Fibroblast of skin of left quadriceps (primary cell): ENCODE data around the gene AQR.
"Not testable (repeated sequence)": the region's sequence is repeated elsewhere in the genome, so short reads cannot be mapped to it uniquely, and the experiment has no call there.

Source experiments
- DNase-seq, 2 experiments: peaks; one replicate each; pipeline ENCODE4 v3.0.0-alpha.2; 2013; ENCODE audit warnings: low read depth in 2 of 2

The AQR gene

DNA sequence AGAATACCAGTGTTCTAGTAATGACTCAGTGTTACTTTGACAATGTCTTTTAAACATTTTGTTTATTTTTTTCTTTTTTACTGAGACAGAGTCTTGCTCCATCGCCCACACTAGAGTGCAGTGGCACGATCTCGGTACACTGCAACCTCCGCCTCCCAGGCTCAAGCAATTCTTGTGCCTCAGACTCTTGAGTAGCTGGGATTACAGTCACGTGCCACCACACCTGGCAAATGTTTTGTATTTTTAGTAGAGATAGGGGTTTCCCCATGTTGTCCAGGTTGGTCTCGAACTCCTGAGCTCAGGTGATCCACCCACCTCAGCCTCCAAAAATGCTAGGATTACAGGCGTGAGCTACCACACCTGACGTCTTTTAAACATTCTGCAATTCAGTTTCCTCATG is 15.7 kb downstream of the AQR start:
- DNase-seq = no peak

DNA sequence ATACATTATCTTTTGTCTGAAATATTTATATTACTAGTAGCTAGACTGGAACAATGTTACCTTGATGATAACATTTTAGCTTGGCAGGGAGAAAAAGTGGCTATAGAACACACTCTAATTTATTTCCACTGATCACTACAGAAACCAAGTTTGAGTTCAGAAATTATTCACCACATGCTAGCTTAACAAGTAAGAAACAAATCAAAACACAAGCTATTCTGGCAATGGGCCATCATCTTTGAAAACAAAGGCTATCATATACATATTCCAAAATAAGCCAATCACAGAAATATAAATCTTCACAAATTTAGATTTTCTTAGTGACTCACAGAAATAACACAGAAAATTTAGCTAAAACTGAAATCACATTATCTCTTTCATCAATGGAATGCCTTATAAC is 17.1 kb downstream of the AQR start:
- DNase-seq = no peak

GRCh38 chr15:34951993-34952392 is 17.5 kb downstream of the AQR start:
- no peak for DNase-seq

DNA sequence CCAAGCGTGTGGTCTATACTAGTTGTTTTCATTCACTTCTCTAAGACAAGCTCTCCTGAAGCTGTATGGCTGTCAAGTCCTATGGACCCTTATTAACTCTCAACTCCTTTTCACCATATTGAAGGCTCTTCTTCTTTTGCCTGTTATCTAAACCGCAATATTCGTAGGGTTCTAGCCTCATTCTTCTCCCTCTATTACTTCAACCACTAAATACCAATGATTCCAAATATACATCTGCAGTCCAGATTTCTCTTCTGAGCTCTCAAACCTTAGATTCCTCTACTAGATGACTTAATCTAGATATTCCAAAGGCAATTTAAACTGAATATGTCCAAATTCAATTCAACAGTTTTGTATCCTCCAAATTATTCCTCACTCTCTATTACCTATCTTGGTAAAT is 24.6 kb downstream of the AQR start:
- peak; percentile 65 to 66 for DNase-seq

GRCh38 chr15:34943711-34944110 is 25.8 kb downstream of the AQR start:
- no peak for DNase-seq

DNA sequence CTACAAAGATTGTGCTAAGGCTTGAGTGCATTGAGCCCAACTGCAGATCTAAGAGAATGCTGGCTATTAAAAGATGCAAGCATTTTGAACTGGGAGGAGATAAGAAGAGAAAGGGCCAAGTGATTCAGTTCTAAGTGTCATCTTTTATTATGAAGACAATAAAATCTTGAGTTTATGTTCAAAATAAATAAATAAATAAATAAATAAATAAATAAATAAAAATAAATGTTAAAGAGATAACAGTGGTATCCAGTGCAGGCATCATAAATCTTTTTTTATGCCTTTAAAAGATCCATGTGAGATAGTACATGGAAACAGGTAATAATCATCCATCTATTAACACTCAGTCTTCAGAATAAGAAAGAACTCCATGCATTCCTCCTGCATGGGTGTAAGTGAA is 26.3 kb downstream of the AQR start:
- not testable (repeated sequence) for DNase-seq

GRCh38 chr15:34942363-34942762 is 27.2 kb downstream of the AQR start:
- no peak for DNase-seq

GRCh38 chr15:34941831-34942230 is 27.7 kb downstream of the AQR start:
- DNase-seq = no peak

- DNase-seq = no peak
Observed at GRCh38 chr15:34941185-34941698, 28.3 kb downstream of the AQR start.

DNA sequence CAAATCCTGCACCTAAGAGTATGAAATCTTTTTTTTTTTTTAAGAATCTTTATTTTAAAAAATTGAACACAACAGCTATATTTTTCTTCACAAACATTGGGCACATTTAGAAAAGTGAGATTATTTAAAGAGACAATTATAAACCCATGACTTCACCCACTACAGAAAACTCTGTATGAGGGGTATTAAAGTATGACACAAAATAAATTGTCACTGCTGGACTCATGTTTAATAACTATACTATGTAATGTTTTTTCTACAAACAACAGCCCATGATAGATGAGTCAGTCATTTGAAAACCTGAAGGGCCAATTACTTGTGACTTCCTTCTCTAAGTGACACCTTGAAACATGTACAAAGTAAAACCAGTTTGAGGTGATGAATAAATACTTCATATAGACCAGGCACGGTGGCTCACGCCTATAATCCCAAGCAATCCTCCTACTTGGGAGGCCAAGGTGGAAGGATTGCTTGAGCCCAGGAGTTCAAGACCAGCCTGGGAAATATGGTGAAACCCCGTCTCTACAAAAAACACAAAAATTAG is 36.0 kb downstream of the AQR start:
- no peak for DNase-seq

DNA sequence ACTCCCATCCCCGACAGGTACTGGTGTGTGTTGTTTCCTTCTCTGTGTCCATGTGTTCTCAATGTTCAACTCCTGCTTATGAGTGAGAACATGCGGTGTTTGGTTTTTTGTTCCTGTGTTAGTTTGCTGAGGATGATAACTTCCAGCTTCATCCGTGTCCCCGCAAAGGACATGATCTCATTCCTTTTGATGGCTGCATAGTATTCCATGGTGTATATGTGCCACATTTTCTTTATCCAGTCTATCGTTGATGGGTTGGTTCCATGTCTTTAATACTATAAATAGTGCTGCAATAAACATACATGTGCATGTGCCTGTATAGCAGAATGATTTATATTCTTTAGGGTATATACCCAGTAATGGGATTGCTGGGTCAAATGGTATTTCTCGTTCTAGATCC is 41.2 kb downstream of the AQR start:
- not testable (repeated sequence) for DNase-seq

GRCh38 chr15:34927726-34928125 is 41.8 kb downstream of the AQR start:
- DNase-seq = no peak

GRCh38 chr15:34914317-34914716 is 55.2 kb downstream of the AQR start:
- no peak for DNase-seq

DNA sequence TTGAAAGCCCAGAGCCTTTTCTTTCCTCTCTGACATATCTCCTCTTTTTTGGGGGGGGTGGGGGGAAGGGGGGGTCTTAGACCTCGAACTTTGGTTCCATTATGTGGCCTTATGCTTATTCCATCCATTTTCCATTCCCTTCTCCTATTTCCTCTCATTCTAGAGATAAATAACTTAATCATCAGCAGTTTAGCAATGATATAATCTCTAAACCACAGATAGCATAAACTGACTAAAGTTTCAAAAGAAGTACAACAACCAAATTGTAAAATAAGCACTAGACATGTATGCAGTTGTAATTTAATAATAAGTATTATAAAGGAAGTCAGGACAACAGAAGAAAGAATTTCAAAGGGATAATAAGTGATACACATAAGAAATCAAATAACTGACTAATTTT is 64.5 kb downstream of the AQR start:
- DNase-seq = no peak

- no peak for DNase-seq
Observed at GRCh38 chr15:34904527-34904926, 65.0 kb downstream of the AQR start.

DNA sequence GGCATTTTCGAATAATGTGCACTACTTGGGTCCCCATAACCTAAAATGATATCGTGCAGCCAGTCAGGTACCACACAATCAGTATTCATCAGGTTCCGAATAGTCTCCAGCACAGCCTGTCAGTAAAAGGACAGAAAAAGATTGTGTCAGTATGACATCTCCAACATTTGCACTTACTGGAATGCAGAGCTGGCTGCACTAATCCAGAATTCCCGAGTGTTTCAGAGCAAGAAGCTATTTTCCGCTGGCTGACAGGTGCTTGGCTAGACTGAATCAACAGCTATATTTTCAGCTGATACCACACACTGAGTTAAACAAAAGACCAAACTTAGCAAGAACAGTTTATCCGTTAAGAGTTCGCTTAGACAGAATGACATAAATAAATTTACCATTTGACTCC is 68.8 kb downstream of the AQR start:
- DNase-seq = no peak

DNA sequence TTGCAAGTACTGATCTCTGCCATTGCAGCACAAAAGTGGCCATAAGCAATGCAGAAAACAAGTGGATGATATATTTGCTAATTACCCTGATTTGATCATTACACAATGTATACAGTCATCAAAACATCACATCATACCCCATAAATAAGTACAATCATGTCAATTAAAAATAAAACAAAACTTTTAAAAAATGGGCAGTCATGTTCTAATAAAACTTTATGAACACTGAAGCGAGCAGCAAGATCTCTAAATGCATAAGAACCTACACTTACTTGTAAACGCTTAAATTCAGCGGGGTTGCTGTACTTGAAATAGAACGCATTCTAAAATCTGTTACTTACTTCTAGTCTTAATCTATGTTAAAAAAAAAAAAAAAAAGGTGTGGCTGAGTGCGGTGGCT is 73.4 kb downstream of the AQR start:
- DNase-seq = no peak

- no peak for DNase-seq
Observed at GRCh38 chr15:34893967-34894366, 75.6 kb downstream of the AQR start.

GRCh38 chr15:34892963-34893591 is 76.5 kb downstream of the AQR start:
- DNase-seq = no peak

- peak in 1 of 2 experiments; percentile 10 for DNase-seq
Observed at GRCh38 chr15:34890424-34890823, 79.1 kb downstream of the AQR start.

GRCh38 chr15:34889476-34889875 is 80.1 kb downstream of the AQR start:
- peak in 1 of 2 experiments; percentile 3 for DNase-seq

- DNase-seq = no peak
Observed at GRCh38 chr15:34886134-34886533, 83.4 kb downstream of the AQR start.

DNA sequence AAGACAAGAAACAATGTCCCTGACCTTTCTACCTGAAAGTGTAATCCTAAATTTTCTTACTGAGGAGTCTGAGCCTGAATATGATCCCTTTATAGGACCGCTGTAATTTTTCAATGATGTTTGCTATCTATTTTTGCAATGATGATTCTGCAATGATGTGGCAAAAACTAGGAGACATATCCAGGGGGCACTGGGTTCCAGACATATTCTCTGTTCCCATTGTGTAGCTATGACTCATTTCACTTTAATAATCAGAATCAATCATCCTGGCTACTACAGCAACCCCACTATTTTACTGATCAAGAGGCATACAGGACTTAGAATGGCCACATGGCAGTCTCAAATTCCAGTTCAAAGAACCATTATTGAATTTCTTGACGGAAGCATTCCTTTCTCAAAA is 85.9 kb downstream of the AQR start:
- no peak for DNase-seq

DNA sequence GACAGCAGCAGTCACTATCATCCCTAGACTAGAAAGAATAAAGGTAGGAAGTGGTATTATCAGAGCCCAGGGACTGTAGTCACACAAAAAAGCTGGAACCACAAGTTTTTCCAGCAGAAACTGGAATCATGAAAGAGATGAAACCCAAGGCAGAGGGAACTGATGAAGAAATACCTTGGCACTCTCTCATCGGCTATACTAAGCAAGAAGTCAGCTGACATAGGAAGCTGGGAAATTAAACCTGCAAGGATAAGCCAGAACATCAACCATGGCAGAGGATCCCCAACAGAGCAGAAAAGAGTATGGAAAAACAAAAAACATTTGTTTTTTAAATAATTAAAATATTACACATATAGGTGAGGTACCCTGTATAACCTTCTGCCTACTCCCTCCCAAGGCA is 86.5 kb downstream of the AQR start:
- no peak for DNase-seq
